ENCODE data around the gene PPM1N. TPM values are rescaled to one million over a fixed set of nuclear protein-coding genes. Genes with fewer than 3 reads are reported as not detected.
A peak's percentile ranks its signal among the peaks of the same experiment; 100 is the strongest.

Gene PPM1N
- total RNA-seq, 4 donors from 2014 or later, result 1.5 to 1.7 TPM; not detected in 2

- Histone ChIP-seq H3K27me3 (no peaks in the 10 kb centered on the region), H3K27ac (peak overlapping the region; percentile 84 to 95 (median 88)), H3K4me3 (peak overlapping the region; percentile 40 to 54 (median 46)), H3K9me3 (no peaks in the 10 kb centered on the region), H3K4me1 (peaks cover 0 to 10% (median 0%) of the 10 kb centered on the region in 4 donors), H3K36me3 (no peaks in the 10 kb centered on the region)
- DNase-seq, result peak; percentile 82 to 94 (median 87)
- TF ChIP-seq CTCF (IDR thresholded peaks at IDR 0.05), result peak; percentile 97 to 99 (median 98)
- peak; percentile 42 to 55 for TF ChIP-seq POLR2A (IDR thresholded peaks at IDR 0.05)
These were observed 19.6 kb upstream of the PPM1N start for GRCh38 chr19:45478454-45479238.

GRCh38 chr19:45483033-45483432 lies 15.2 kb upstream of the PPM1N start:
- DNase-seq, result no peak
- peaks cover 0 to 6% (median 0%) of the 10 kb centered on the region in 4 donors for H3K4me1 ChIP-seq
- no peaks in the 10 kb centered on the region for H3K9me3 ChIP-seq
- H3K27me3 ChIP-seq, result no peaks in the 10 kb centered on the region
- H3K27ac ChIP-seq, result no peak overlapping the region
- no peaks in the 10 kb centered on the region for H3K36me3 ChIP-seq
- TF ChIP-seq POLR2A (IDR thresholded peaks at IDR 0.05), result no peak
- TF ChIP-seq CTCF (IDR thresholded peaks at IDR 0.05), result no peak
- H3K4me3 ChIP-seq, result no peak overlapping the region

- H3K4me1 ChIP-seq, result peaks cover 0 to 4% (median 0%) of the 10 kb centered on the region in 4 donors
These were observed 13.8 kb upstream of the PPM1N start for GRCh38 chr19:45484273-45484945.

GRCh38 chr19:45485305-45486077 lies 12.8 kb upstream of the PPM1N start:
- peak; percentile 98 to 100 (median 99) for DNase-seq
- Histone ChIP-seq H3K9me3 (no peaks in the 10 kb centered on the region), H3K27me3 (no peaks in the 10 kb centered on the region), H3K4me3 (peak overlapping the region; percentile 58 to 88 (median 72)), H3K36me3 (no peaks in the 10 kb centered on the region), H3K4me1 (peaks cover 0 to 4% (median 0%) of the 10 kb centered on the region in 4 donors), H3K27ac (peak overlapping the region; percentile 56 to 78 (median 76))
- TF ChIP-seq POLR2A (IDR thresholded peaks at IDR 0.05) (no peak), CTCF (IDR thresholded peaks at IDR 0.05) (peak; percentile 67 to 97 (median 92))

More at GRCh38 chr19:45484273-45484945, 13.8 kb upstream of the PPM1N start:
- no peak overlapping the region for H3K27ac ChIP-seq
- H3K36me3 ChIP-seq, result no peaks in the 10 kb centered on the region
- no peaks in the 10 kb centered on the region for H3K9me3 ChIP-seq
- DNase-seq, result no peak
- TF ChIP-seq CTCF (IDR thresholded peaks at IDR 0.05) (no peak), POLR2A (IDR thresholded peaks at IDR 0.05) (no peak)
- H3K4me3 ChIP-seq, result no peak overlapping the region
- H3K27me3 ChIP-seq, result no peaks in the 10 kb centered on the region

- no peaks in the 10 kb centered on the region for H3K36me3 ChIP-seq
These were observed 9.5 kb upstream of the PPM1N start for GRCh38 chr19:45488708-45489107.

More at GRCh38 chr19:45488708-45489107, 9.5 kb upstream of the PPM1N start:
- Histone ChIP-seq H3K4me1 (peaks cover 0 to 20% (median 5%) of the 10 kb centered on the region in 4 donors), H3K4me3 (no peak overlapping the region), H3K27ac (no peak overlapping the region), H3K9me3 (no peaks in the 10 kb centered on the region), H3K27me3 (no peaks in the 10 kb centered on the region)
- TF ChIP-seq POLR2A (IDR thresholded peaks at IDR 0.05) (no peak), CTCF (IDR thresholded peaks at IDR 0.05) (no peak)
- DNase-seq, result no peak

All from Peyer's patch (tissue), 4 donors.